Activated CD4-positive, alpha-beta T cell treated with anti-CD3 and anti-CD28 coated beads, Interleukin-2, amount 50 U/mL, for 48 hours (primary cell): ENCODE measurements around the gene YY2.

ENCODE experiments used
- DNase-seq, 2 experiments: peaks; one replicate each; pipeline ENCODE4 v3.0.0-alpha.2; 2020

YY2 gene

GRCh38 chrX:21875013-21875412, 19.2 kb downstream of the YY2 start:
- no peak for DNase-seq

- DNase-seq: no peak
Observed at GRCh38 chrX:21881881-21882574, 26.2 kb downstream of the YY2 start.

DNA sequence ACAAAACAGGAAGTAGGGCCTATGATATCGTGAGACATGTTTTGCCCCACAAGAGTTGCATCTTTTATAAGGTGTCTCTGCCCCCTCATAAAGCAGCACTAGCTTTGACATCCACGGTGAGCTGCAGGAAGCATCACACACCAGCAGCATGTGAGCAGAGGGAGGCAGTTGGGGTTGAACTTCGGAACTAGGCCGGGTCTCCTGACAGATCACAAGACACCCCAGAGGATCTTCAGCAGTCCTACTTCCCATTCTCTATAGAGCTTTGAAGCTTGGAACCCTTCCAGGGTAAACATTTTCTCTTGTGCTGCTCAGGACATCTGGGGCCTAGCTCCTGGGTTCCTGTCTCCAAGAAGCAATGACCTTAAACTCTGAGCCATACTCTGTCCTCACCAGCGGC, 27.5 kb downstream of the YY2 start:
- DNase-seq: no peak

GRCh38 chrX:21885568-21885967, 29.8 kb downstream of the YY2 start:
- no peak for DNase-seq

DNA sequence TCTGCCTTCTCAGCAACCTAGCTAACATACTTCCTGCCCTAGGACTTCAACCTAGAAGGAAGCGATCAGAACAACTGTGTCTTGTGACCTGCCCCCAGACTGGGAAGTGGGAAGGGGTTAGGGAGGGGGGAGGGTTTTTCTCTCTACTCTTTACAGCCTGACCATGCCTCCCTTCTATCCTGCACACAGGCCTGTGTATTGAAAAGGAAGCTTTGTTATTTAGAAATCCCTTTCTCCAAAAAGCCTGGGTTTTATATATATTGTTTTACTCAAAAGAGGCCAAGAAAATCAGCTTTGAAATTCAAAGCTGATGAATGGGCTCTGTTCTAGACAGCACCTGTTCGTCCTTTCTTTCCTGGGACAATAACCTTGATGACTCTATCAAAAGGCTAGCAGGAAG, 49.5 kb downstream of the YY2 start:
- no peak for DNase-seq

DNA sequence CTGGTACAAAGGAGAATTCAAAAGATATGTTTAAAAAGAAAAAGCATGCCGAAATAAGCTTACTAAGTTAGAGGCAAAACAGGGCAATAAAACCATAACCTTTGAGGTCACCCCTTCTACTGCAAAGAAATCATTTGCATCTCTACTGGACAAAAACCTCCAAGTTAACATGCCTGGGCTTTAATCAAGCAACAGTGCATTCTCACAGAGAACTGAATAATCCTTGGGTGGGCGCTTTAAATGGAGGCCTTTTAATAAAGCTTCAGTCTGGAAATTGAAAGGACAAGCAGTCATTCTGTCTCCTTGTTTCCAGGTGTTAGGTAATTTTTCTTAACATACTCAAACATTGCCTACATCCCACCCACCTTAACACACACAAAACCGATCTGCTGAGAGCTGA, 50.2 kb downstream of the YY2 start:
- no peak for DNase-seq

GRCh38 chrX:21907260-21907659, 51.5 kb downstream of the YY2 start:
- DNase-seq: no peak
